Caco-2 (cell line): ENCODE measurements around the gene SAG. TPM values are rescaled to one million over a fixed set of nuclear protein-coding genes. Genes with fewer than 3 reads are reported as not detected.

ENCODE experiments used
- BruUV-seq: library from RNA; stranded (reverse); fragments of 400-500 nt; replicated peaks from 2 replicates; lab custom pipeline; 2021; lab: Mats Ljungman, UMichigan
- CTCF ChIA-PET: fragments of 300-600 bp; sonication (Branson Sonifier 250); formaldehyde crosslinking; loops from one replicate; lab custom pipeline; 2022; ENCODE audit warnings: antibody characterized with exemption; lab: Charles Lee
- POLR2A ChIA-PET: fragments of 300-600 bp; sonication (Branson Sonifier 250); formaldehyde crosslinking; loops from one replicate; lab custom pipeline; 2022; ENCODE audit warnings: antibody characterized with exemption; lab: Charles Lee
- DNase-seq, 2 experiments: peaks; one replicate each; pipeline versions ENCODE4 v3.0.0 to v3.0.0-alpha.2; 2020 to 2022
- H3K27me3 ChIP-seq: replicated peaks from 2 replicates; pipeline ENCODE4 v1.6.0; 2011; ENCODE audit warnings: low read length; ENCODE audit not compliant: control insufficient read depth, insufficient read depth
- H3K36me3 ChIP-seq: 2 replicates; pipeline ENCODE4 v1.5.1; 2011; ENCODE audit warnings: low read length; ENCODE audit not compliant: control insufficient read depth, insufficient read depth
- H3K4me1 ChIP-seq: fragments of 250-450 bp; sonication (Bioruptor Pico); 2 replicates; pipeline ENCODE4 v1.5.1; 2020; ENCODE audit warnings: mild to moderate bottlenecking
- H3K4me3 ChIP-seq: 2 replicates; pipeline ENCODE4 v1.5.1; 2011; ENCODE audit warnings: low read depth, mild to moderate bottlenecking, control low read depth, low read length
- H3K9me3 ChIP-seq: fragments of 250-450 bp; sonication (Bioruptor Pico); 2 replicates; pipeline ENCODE4 v1.5.1; 2020; ENCODE audit warnings: mild to moderate bottlenecking, moderate library complexity
- H3K27ac Mint-ChIP-seq: one replicate; pipeline ENCODE4 v1.8.0; 2022; ENCODE audit warnings: mixed read lengths; ENCODE audit not compliant: unreplicated experiment
- H3K27me3 Mint-ChIP-seq: one replicate; pipeline ENCODE4 v1.8.0; 2022; ENCODE audit warnings: mixed read lengths; ENCODE audit not compliant: insufficient read depth, unreplicated experiment
- H3K36me3 Mint-ChIP-seq: one replicate; pipeline ENCODE4 v1.8.0; 2022; ENCODE audit warnings: mild to moderate bottlenecking, mixed read lengths; ENCODE audit not compliant: insufficient read depth, unreplicated experiment
- H3K4me1 Mint-ChIP-seq: one replicate; pipeline ENCODE4 v1.8.0; 2022; ENCODE audit warnings: low read depth, mixed read lengths; ENCODE audit not compliant: unreplicated experiment
- H3K4me3 Mint-ChIP-seq: one replicate; pipeline ENCODE4 v1.8.0; 2022; ENCODE audit warnings: mild to moderate bottlenecking, moderate library complexity, mixed read lengths; ENCODE audit not compliant: unreplicated experiment
- H3K9me3 Mint-ChIP-seq: one replicate; pipeline ENCODE4 v1.8.0; 2022; ENCODE audit warnings: mixed read lengths; ENCODE audit not compliant: unreplicated experiment
- intact Hi-C: fragments of 100-400 bp; cut with micrococcal nuclease; formaldehyde crosslinking; loops from one replicate; pipeline ENCODE4 v1.10.0; 2022; ENCODE audit not compliant: unreplicated experiment
- total RNA-seq: library from RNA; stranded (reverse); gene quantifications from 2 replicates; pipeline ENCODE4 v1.2.3, GENCODE V29; 2022
- TF ChIP-seq, protein P1 (sequence below), 2 experiments: fragments of 200-600 bp in 1 of 2; IDR thresholded peaks; 1 replicate in 1 of 2; 2 replicates in 1 of 2; pipeline versions ENCODE4 v1.5.1 to v1.8.0; 2011 to 2022; ENCODE audit warnings: antibody characterized with exemption in 1 of 2, control low read depth in 1 of 2, inconsistent platforms in 1 of 2, low read depth in 1 of 2, low read length in 1 of 2, mild to moderate bottlenecking in 1 of 2, moderate library complexity in 1 of 2; ENCODE audit not compliant: insufficient read depth in 1 of 2, severe bottlenecking in 1 of 2, unreplicated experiment in 1 of 2

SAG gene
- total RNA-seq, 1 experiment from 2014 or later: not detected

DNA sequence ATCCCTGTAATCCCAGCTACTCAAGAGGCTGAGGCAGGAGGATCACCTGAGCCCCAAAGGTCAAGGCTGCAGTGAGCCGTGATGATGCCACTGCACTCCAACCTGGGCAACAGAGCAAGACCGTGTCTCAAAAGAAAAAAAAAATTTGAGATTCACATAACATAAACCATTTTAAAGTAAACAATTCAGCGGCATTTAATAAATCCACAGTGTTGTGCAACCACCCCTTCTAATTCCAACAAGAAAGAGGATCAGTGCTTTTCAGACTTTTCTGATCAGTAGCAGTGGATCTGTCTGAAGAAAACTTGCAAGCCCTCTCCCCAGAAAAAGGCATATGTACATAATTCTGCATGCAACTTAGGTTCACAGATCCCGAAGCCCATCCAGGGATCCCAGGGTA, 7.2 kb upstream of the SAG start:
- Mint-ChIP-seq H3K9me3 (no peaks in the 10 kb centered on the region), H3K27ac (no peak overlapping the region), H3K27me3 (no peaks in the 10 kb centered on the region), H3K36me3 (no peaks in the 10 kb centered on the region), H3K4me1 (peaks cover 5% of the 10 kb centered on the region), H3K4me3 (no peak overlapping the region)
- Histone ChIP-seq H3K4me3 (no peak overlapping the region), H3K36me3 (no peaks in the 10 kb centered on the region), H3K4me1 (0 out of 2 replicates have a peak, but pooled peaks cover 3% of the 10 kb centered on the region), H3K9me3 (no peaks in the 10 kb centered on the region), H3K27me3 (no peaks in the 10 kb centered on the region)
- ChIA-PET CTCF (no interaction called here), POLR2A (no interaction called here)
- no peak for DNase-seq
- no TSS peak for BruUV-seq
- intact Hi-C loops: no loop called here
- TF ChIP-seq, protein P1, sequence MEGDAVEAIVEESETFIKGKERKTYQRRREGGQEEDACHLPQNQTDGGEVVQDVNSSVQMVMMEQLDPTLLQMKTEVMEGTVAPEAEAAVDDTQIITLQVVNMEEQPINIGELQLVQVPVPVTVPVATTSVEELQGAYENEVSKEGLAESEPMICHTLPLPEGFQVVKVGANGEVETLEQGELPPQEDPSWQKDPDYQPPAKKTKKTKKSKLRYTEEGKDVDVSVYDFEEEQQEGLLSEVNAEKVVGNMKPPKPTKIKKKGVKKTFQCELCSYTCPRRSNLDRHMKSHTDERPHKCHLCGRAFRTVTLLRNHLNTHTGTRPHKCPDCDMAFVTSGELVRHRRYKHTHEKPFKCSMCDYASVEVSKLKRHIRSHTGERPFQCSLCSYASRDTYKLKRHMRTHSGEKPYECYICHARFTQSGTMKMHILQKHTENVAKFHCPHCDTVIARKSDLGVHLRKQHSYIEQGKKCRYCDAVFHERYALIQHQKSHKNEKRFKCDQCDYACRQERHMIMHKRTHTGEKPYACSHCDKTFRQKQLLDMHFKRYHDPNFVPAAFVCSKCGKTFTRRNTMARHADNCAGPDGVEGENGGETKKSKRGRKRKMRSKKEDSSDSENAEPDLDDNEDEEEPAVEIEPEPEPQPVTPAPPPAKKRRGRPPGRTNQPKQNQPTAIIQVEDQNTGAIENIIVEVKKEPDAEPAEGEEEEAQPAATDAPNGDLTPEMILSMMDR (IDR thresholded peaks at IDR 0.05; ENCODE audit: insufficient read depth in 1 of 2, low read depth in 1 of 2, low read length in 1 of 2, severe bottlenecking in 1 of 2, unreplicated experiment in 1 of 2): no peak

DNA sequence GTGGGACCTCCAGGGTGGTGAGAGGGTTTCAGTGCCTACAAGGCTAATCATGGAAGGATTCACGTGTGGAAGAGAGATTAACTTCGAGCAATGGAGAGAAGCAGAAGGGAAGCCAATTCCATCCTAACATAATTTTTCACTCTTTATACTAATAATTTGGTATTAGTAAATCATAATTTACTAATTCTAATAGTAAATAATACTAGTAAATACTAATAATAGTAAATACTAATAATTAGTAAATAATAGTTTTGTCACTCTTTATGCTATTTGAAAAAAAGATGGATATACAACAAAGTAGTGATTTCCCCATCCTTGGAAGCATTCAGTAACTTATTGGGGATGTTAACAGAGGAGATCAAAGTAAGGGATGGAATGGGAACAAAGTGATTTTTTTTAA, 6.4 kb upstream of the SAG start:
- Mint-ChIP-seq H3K4me3 (no peak overlapping the region), H3K36me3 (no peaks in the 10 kb centered on the region), H3K4me1 (peaks cover 5% of the 10 kb centered on the region), H3K9me3 (no peaks in the 10 kb centered on the region), H3K27me3 (no peaks in the 10 kb centered on the region), H3K27ac (no peak overlapping the region)
- POLR2A ChIA-PET: no interaction called here
- no peaks in the 10 kb centered on the region for H3K9me3 ChIP-seq
- CTCF ChIA-PET: no interaction called here
- H3K36me3 ChIP-seq: no peaks in the 10 kb centered on the region
- H3K4me1 ChIP-seq: 0 out of 2 replicates have a peak, but pooled peaks cover 3% of the 10 kb centered on the region
- BruUV-seq: no TSS peak
- H3K4me3 ChIP-seq: no peak overlapping the region
- TF ChIP-seq, protein P1 (IDR thresholded peaks at IDR 0.05; ENCODE audit: insufficient read depth in 1 of 2, low read depth in 1 of 2, low read length in 1 of 2, severe bottlenecking in 1 of 2, unreplicated experiment in 1 of 2): no peak
- no peak for DNase-seq
- no peaks in the 10 kb centered on the region for H3K27me3 ChIP-seq
- intact Hi-C loops: no loop called here

DNA sequence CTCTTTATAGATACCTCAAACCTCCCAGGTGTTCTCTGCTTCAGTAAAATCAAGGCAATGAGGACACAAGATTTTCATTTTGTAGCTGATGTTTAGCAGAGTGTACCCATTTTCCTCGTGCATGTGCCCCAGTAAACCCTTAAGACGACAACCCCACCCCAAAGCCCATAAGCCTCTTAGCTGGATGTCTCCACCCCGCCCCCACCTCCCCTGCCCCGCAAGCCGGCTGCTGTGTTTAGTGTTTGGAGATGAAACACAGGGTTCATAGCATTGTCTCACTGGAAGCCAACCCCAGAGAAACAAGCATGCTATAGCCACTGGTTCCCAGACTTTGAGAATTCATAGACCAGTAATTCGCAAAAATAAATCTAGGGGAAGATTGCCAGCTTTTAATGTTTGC, 5.8 kb upstream of the SAG start:
- TF ChIP-seq, protein P1 (IDR thresholded peaks at IDR 0.05; ENCODE audit: insufficient read depth in 1 of 2, low read depth in 1 of 2, low read length in 1 of 2, severe bottlenecking in 1 of 2, unreplicated experiment in 1 of 2): no peak
- Histone ChIP-seq H3K4me3 (no peak overlapping the region), H3K9me3 (no peaks in the 10 kb centered on the region), H3K27me3 (no peaks in the 10 kb centered on the region), H3K36me3 (no peaks in the 10 kb centered on the region), H3K4me1 (0 out of 2 replicates have a peak, but pooled peaks cover 3% of the 10 kb centered on the region)
- H3K27ac Mint-ChIP-seq: no peak overlapping the region
- H3K9me3 Mint-ChIP-seq: no peaks in the 10 kb centered on the region
- intact Hi-C loops: no loop called here
- peaks cover 5% of the 10 kb centered on the region for H3K4me1 Mint-ChIP-seq
- no TSS peak for BruUV-seq
- CTCF ChIA-PET: no interaction called here
- H3K4me3 Mint-ChIP-seq: no peak overlapping the region
- POLR2A ChIA-PET: no interaction called here
- H3K27me3 Mint-ChIP-seq: no peaks in the 10 kb centered on the region
- DNase-seq: no peak
- H3K36me3 Mint-ChIP-seq: no peaks in the 10 kb centered on the region
